Panc1 (cell line): ENCODE results near the gene SPATA3. TPM values are rescaled to one million over a fixed set of nuclear protein-coding genes. Genes with fewer than 3 reads are reported as not detected.

Source experiments
- ATAC-seq: fragments of 200-7000 bp; cut with Tn5 transposase; 2 replicates; pipeline ENCODE4 v1.9.1; 2020; ENCODE audit warnings: mild to moderate bottlenecking, moderate library complexity
- BruUV-seq: library from RNA; stranded (reverse); fragments of 400-500 nt; replicated peaks from 2 replicates; lab custom pipeline; 2021; lab: Mats Ljungman, UMichigan
- CTCF ChIA-PET: fragments of 300-600 bp; sonication (Branson Sonifier 250); formaldehyde crosslinking; loops from one replicate; lab custom pipeline; 2022; ENCODE audit warnings: antibody characterized with exemption; lab: Charles Lee
- POLR2A ChIA-PET: fragments of 300-600 bp; sonication (Branson Sonifier 250); formaldehyde crosslinking; loops from one replicate; lab custom pipeline; 2022; ENCODE audit warnings: antibody characterized with exemption; lab: Charles Lee
- DNase-seq: peaks from one replicate; pipeline ENCODE4 v3.0.0-alpha.2; 2010; ENCODE audit warnings: low read depth, low spot score
- H3K27ac ChIP-seq: 2 replicates; pipeline ENCODE4 v1.5.1; 2011; ENCODE audit warnings: mild to moderate bottlenecking, low read length, inconsistent platforms
- H3K27me3 ChIP-seq: fragments of 200-500 bp; sonication (Bioruptor generic); 2 replicates; pipeline ENCODE4 v1.6.0; 2014; ENCODE audit warnings: low read length, inconsistent platforms; ENCODE audit not compliant: control insufficient read depth, insufficient read depth
- H3K36me3 ChIP-seq: fragments of 200-500 bp; sonication (Bioruptor generic); 2 replicates; pipeline ENCODE4 v1.5.1; 2014; ENCODE audit warnings: inconsistent platforms, mild to moderate bottlenecking, low read length, moderate library complexity; ENCODE audit not compliant: control insufficient read depth, insufficient read depth
- H3K4me1 ChIP-seq: 2 replicates; pipeline ENCODE4 v1.5.1; 2011; ENCODE audit warnings: inconsistent platforms, mild to moderate bottlenecking, low read length, moderate library complexity; ENCODE audit not compliant: control insufficient read depth, insufficient read depth
- H3K4me3 ChIP-seq, 2 experiments: 2 replicates each; pipeline ENCODE4 v1.5.1; 2011 to 2012; ENCODE audit warnings: low read depth in 2 of 2, low read length in 2 of 2, mild to moderate bottlenecking in 2 of 2, inconsistent platforms in 1 of 2, moderate library complexity in 1 of 2
- H3K9me3 ChIP-seq: fragments of 200-500 bp; sonication (Bioruptor generic); 2 replicates; pipeline ENCODE4 v1.5.1; 2014; ENCODE audit warnings: low read depth, mild to moderate bottlenecking, inconsistent platforms, low read length, moderate library complexity; ENCODE audit not compliant: control insufficient read depth, insufficient read depth
- CTCF ChIP-seq: fragments of 450-650 bp; IDR thresholded peaks from 2 replicates; pipeline ENCODE4 v1.5.1; 2017; ENCODE audit warnings: mild to moderate bottlenecking
- POLR2AphosphoS5 ChIP-seq: IDR thresholded peaks from 2 replicates; pipeline ENCODE4 v1.6.1; 2012; ENCODE audit warnings: mild to moderate bottlenecking, low read depth, low read length, moderate library complexity
- REST ChIP-seq, 2 experiments: IDR thresholded peaks; 2 replicates each; pipeline ENCODE4 v1.6.1; 2011 to 2012; ENCODE audit warnings: low read depth in 2 of 2, control low read depth in 1 of 2, low read length in 1 of 2, mild to moderate bottlenecking in 1 of 2, moderate library complexity in 1 of 2; ENCODE audit not compliant: insufficient read depth in 1 of 2
- SIN3A ChIP-seq: IDR thresholded peaks from 2 replicates; pipeline ENCODE4 v1.6.1; 2012; ENCODE audit warnings: low read depth, mild to moderate bottlenecking, low read length, moderate library complexity, borderline replicate concordance; ENCODE audit not compliant: insufficient read depth
- TCF7L2 ChIP-seq: IDR thresholded peaks from 2 replicates; pipeline ENCODE4 v1.6.1; 2011; ENCODE audit warnings: mild to moderate bottlenecking, low read depth, low read length, inconsistent platforms
- in situ Hi-C: cut with HindIII; loops from 2 replicates; pipeline ENCODE4 v1.10.0; 2016; ENCODE audit warnings: low sequenced_read_pairs, low pct_unique_long_range_greater_than_20kb
- intact Hi-C: fragments of 100-400 bp; cut with micrococcal nuclease; formaldehyde crosslinking; loops from one replicate; pipeline ENCODE4 v1.10.0; 2022; ENCODE audit not compliant: unreplicated experiment
- total RNA-seq: library from RNA; stranded (reverse); gene quantifications from one replicate; pipeline ENCODE4 v1.2.1, GENCODE V29; 2021; ENCODE audit not compliant: unreplicated experiment

The SPATA3 gene
- total RNA-seq, 1 experiment from 2014 or later, result not detected

GRCh38 chr2:230957756-230958391, 38.0 kb upstream of the SPATA3 start:
- intact Hi-C loops, result no loop called here
- no TSS peak for BruUV-seq
- H3K4me3 ChIP-seq, result peak overlapping the region; percentile 34 to 46
- no peaks in the 10 kb centered on the region for H3K36me3 ChIP-seq
- DNase-seq (no peak), ATAC-seq (no peak)
- in situ Hi-C loops, result no loop called here
- no peaks in the 10 kb centered on the region for H3K9me3 ChIP-seq
- no peaks in the 10 kb centered on the region for H3K4me1 ChIP-seq
- CTCF ChIA-PET, result no interaction called here
- POLR2A ChIA-PET, result no interaction called here
- peaks cover 21% of the 10 kb centered on the region for H3K27me3 ChIP-seq
- TF ChIP-seq REST (IDR thresholded peaks at IDR 0.05; ENCODE audit: insufficient read depth in 1 of 2, low read depth in 2 of 2, low read length in 1 of 2), result no peak
- TF ChIP-seq SIN3A, result no peak
- TF ChIP-seq POLR2AphosphoS5, result no peak
- no peak for TF ChIP-seq CTCF
- no peak for TF ChIP-seq TCF7L2
- no peak overlapping the region for H3K27ac ChIP-seq

- Histone ChIP-seq H3K9me3 (no peaks in the 10 kb centered on the region), H3K4me1 (no peaks in the 10 kb centered on the region), H3K27me3 (peaks cover 21% of the 10 kb centered on the region), H3K27ac (no peak overlapping the region), H3K36me3 (no peaks in the 10 kb centered on the region), H3K4me3 (no peak overlapping the region)
- BruUV-seq, result no TSS peak
- DNase-seq (no peak), ATAC-seq (no peak)
- in situ Hi-C loops (no loop called here), intact Hi-C loops (no loop called here)
- ChIA-PET CTCF (no interaction called here), POLR2A (no interaction called here)
- TF ChIP-seq TCF7L2 (no peak), CTCF (no peak), SIN3A (no peak), REST (IDR thresholded peaks at IDR 0.05; ENCODE audit: insufficient read depth in 1 of 2, low read depth in 2 of 2, low read length in 1 of 2) (no peak), POLR2AphosphoS5 (no peak)
These were observed 36.8 kb upstream of the SPATA3 start for GRCh38 chr2:230958820-230959756.
